NB4 (cell line): Measurements from ENCODE around the gene ABCC3.

Source experiments
- DNase-seq: peaks from one replicate; pipeline ENCODE4 v3.0.0; 2010; ENCODE audit warnings: low read depth
- H3K4me3 ChIP-seq: one replicate; pipeline ENCODE4 v1.5.1; 2011; ENCODE audit warnings: mild to moderate bottlenecking, low read depth, low read length, moderate library complexity
- MYC ChIP-seq: IDR thresholded peaks from 2 replicates; pipeline ENCODE4 v1.6.1; 2011; ENCODE audit warnings: low read depth, low read length
- POLR2A ChIP-seq: IDR thresholded peaks from 2 replicates; pipeline ENCODE4 v1.6.1; 2011; ENCODE audit warnings: mild to moderate bottlenecking; ENCODE audit not compliant: insufficient read length; ENCODE audit errors: extremely low read depth
- TF ChIP-seq, protein P1 (sequence below): IDR thresholded peaks from 2 replicates; pipeline ENCODE4 v1.6.1; 2011; ENCODE audit warnings: low read depth, low read length
- TF ChIP-seq, protein P2 (sequence below): IDR thresholded peaks from one replicate; pipeline ENCODE4 v1.5.1; 2012; ENCODE audit warnings: low read depth, low read length

The ABCC3 gene

GRCh38 chr17:50651661-50652060 is 17.0 kb downstream of the ABCC3 start:
- no peak for DNase-seq
- TF ChIP-seq MYC (no peak), POLR2A (no peak)
- TF ChIP-seq, protein P1, sequence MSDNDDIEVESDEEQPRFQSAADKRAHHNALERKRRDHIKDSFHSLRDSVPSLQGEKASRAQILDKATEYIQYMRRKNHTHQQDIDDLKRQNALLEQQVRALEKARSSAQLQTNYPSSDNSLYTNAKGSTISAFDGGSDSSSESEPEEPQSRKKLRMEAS: no peak
- H3K4me3 ChIP-seq: no peak overlapping the region

- DNase-seq: no peak
- no peak for TF ChIP-seq MYC
- TF ChIP-seq, protein P2, sequence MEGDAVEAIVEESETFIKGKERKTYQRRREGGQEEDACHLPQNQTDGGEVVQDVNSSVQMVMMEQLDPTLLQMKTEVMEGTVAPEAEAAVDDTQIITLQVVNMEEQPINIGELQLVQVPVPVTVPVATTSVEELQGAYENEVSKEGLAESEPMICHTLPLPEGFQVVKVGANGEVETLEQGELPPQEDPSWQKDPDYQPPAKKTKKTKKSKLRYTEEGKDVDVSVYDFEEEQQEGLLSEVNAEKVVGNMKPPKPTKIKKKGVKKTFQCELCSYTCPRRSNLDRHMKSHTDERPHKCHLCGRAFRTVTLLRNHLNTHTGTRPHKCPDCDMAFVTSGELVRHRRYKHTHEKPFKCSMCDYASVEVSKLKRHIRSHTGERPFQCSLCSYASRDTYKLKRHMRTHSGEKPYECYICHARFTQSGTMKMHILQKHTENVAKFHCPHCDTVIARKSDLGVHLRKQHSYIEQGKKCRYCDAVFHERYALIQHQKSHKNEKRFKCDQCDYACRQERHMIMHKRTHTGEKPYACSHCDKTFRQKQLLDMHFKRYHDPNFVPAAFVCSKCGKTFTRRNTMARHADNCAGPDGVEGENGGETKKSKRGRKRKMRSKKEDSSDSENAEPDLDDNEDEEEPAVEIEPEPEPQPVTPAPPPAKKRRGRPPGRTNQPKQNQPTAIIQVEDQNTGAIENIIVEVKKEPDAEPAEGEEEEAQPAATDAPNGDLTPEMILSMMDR: no peak
- TF ChIP-seq, protein P1: no peak
- no peak for TF ChIP-seq POLR2A
- H3K4me3 ChIP-seq: no peak overlapping the region
Measured at GRCh38 chr17:50653738-50654137, 19.1 kb downstream of the ABCC3 start.

DNA sequence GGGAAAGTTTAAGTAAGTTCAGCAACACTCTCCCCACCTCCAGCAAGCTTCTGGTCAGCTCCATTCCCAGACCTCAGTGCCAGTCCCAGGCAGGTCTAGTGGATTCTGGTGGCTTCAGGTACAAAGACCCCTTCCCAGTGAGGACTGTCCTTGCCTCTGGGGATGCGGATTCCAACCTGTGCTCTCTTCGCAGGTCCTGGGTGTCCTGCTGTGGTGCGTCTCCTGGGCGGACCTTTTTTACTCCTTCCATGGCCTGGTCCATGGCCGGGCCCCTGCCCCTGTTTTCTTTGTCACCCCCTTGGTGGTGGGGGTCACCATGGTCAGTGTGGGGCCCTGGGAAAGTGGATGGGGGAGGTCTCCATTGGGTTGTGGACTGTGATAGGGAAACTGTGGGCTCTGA is 21.8 kb downstream of the ABCC3 start:
- no peak for DNase-seq
- TF ChIP-seq, protein P1: no peak
- TF ChIP-seq POLR2A: no peak
- TF ChIP-seq MYC: no peak
- TF ChIP-seq, protein P2: no peak
- no peak overlapping the region for H3K4me3 ChIP-seq

- DNase-seq: no peak
- TF ChIP-seq, protein P1: no peak
- TF ChIP-seq MYC: no peak
- TF ChIP-seq POLR2A: no peak
- TF ChIP-seq, protein P2: no peak
- H3K4me3 ChIP-seq: no peak overlapping the region
Measured at GRCh38 chr17:50657054-50657453, 22.4 kb downstream of the ABCC3 start.

DNA sequence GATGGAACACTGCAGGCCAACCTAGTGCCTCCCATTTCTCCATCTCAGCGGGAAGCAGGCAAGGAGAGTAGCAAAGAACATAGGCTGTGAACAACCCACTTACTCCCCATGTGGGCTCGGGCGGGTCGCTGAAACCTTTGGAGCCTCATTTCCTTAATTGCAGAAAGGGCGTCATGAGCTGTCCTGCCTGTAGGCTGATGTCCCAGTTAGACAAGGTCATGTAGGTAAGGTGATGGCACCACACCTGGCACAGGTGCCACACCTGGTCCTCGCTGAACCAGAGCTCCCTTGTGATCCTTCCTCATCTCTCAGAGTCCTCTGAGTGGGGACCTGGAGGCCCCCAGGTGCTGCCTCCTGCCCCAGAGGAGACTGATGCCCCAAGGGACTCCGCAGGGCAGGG is 22.9 kb downstream of the ABCC3 start:
- TF ChIP-seq MYC (no peak), POLR2A (no peak)
- TF ChIP-seq, protein P2: no peak
- TF ChIP-seq, protein P1: no peak
- DNase-seq: no peak
- H3K4me3 ChIP-seq: no peak overlapping the region

DNA sequence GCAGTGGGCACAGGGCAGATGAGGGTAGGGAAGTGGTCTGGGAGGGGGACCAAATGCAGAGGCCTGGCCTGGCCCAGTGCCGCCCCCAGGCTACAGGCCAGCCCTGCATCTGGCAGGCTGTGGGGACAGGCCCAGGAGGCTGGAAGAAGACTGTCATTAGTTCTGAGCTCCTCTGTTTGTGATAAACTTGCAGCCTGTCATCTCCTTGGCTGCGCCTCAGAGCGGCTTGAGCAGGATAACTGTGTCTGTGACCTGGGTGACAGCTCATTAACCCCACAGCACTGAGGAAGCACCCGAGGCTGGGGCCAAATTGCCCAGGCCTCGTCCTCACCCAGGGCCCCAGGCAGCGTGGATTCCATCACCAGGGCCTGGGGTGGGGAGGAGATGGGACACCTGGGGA is 23.9 kb downstream of the ABCC3 start:
- no peak overlapping the region for H3K4me3 ChIP-seq
- TF ChIP-seq, protein P2: no peak
- TF ChIP-seq MYC: no peak
- TF ChIP-seq, protein P1: no peak
- TF ChIP-seq POLR2A: no peak
- no peak for DNase-seq
